ENCODE results near the gene CDH4. TPM values are rescaled to one million over a fixed set of nuclear protein-coding genes. Genes with fewer than 3 reads are reported as not detected.
A peak's percentile ranks its signal among the peaks of the same experiment; 100 is the strongest.

Gene CDH4
- total RNA-seq, 1 donor from 2014 or later = 2.9 TPM

- no peak for TF ChIP-seq EZH2phosphoT487 (IDR thresholded peaks at IDR 0.05)
- TF ChIP-seq, protein P1, sequence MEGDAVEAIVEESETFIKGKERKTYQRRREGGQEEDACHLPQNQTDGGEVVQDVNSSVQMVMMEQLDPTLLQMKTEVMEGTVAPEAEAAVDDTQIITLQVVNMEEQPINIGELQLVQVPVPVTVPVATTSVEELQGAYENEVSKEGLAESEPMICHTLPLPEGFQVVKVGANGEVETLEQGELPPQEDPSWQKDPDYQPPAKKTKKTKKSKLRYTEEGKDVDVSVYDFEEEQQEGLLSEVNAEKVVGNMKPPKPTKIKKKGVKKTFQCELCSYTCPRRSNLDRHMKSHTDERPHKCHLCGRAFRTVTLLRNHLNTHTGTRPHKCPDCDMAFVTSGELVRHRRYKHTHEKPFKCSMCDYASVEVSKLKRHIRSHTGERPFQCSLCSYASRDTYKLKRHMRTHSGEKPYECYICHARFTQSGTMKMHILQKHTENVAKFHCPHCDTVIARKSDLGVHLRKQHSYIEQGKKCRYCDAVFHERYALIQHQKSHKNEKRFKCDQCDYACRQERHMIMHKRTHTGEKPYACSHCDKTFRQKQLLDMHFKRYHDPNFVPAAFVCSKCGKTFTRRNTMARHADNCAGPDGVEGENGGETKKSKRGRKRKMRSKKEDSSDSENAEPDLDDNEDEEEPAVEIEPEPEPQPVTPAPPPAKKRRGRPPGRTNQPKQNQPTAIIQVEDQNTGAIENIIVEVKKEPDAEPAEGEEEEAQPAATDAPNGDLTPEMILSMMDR (IDR thresholded peaks at IDR 0.05) = no peak
- TF ChIP-seq EZH2 (IDR thresholded peaks at IDR 0.05) = no peak
- no peaks in the 10 kb centered on the region for H3K36me3 Mint-ChIP-seq
- peaks cover 31% of the 10 kb centered on the region for H3K4me1 Mint-ChIP-seq
- Histone ChIP-seq H3K36me3 (no peaks in the 10 kb centered on the region), H3K27ac (no peak overlapping the region), H3K27me3 (no peaks in the 10 kb centered on the region), H3K4me3 (no peak overlapping the region), H4K20me1 (ENCODE audit: low read depth) (no peaks in the 10 kb centered on the region), H3K9me3 (ENCODE audit: low read depth) (no peaks in the 10 kb centered on the region), H3K9ac (no peak overlapping the region), H2AFZ (replicated peaks) (no peak overlapping the region), H3F3A (ENCODE audit: low read depth) (no peaks in the 10 kb centered on the region), H3K79me2 (ENCODE audit: low read depth) (no peaks in the 10 kb centered on the region), H3K4me2 (no peak overlapping the region), H3K4me1 (peaks cover 20% of the 10 kb centered on the region)
- H3K27ac Mint-ChIP-seq = no peak overlapping the region
- DNase-seq (ENCODE audit: low spot score) = no peak
- peaks cover 2% of the 10 kb centered on the region for H3K27me3 Mint-ChIP-seq (ENCODE audit: insufficient read depth, low read depth)
- H3K9me3 Mint-ChIP-seq = no peaks in the 10 kb centered on the region
- no peak overlapping the region for H3K4me3 Mint-ChIP-seq
Measured at GRCh38 chr20:61490721-61491120, 238.7 kb downstream of the CDH4 start.

DNA sequence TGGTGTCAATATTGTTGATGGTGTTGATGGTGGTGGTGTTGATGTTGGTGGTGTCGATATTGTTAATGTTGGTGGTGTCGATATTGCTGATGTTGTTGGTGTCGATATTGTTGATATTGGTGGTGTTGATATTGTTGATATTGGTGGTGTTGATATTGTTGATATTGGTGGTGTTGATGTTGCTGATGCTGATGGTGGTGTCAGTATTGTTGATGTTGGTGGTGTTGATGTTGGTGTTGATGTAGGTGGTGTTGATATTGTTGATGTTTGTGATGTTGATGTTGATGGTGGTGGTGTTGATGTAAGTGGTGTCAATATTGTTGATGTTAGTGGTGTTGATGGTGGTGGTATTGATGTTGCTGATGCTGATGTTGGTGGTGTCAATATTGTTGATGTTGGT, 240.0 kb downstream of the CDH4 start:
- Histone ChIP-seq H3K79me2 (ENCODE audit: low read depth) (no peaks in the 10 kb centered on the region), H3K27ac (no peak overlapping the region), H3F3A (ENCODE audit: low read depth) (no peaks in the 10 kb centered on the region), H3K4me3 (no peak overlapping the region), H2AFZ (replicated peaks) (no peak overlapping the region), H3K9ac (no peak overlapping the region), H3K4me2 (no peak overlapping the region), H4K20me1 (ENCODE audit: low read depth) (no peaks in the 10 kb centered on the region), H3K4me1 (peaks cover 27% of the 10 kb centered on the region), H3K27me3 (no peaks in the 10 kb centered on the region), H3K36me3 (no peaks in the 10 kb centered on the region), H3K9me3 (ENCODE audit: low read depth) (no peaks in the 10 kb centered on the region)
- peaks cover 2% of the 10 kb centered on the region for H3K27me3 Mint-ChIP-seq (ENCODE audit: insufficient read depth, low read depth)
- no peak overlapping the region for H3K27ac Mint-ChIP-seq
- H3K4me3 Mint-ChIP-seq = no peak overlapping the region
- TF ChIP-seq EZH2 (IDR thresholded peaks at IDR 0.05) (no peak), EZH2phosphoT487 (IDR thresholded peaks at IDR 0.05) (no peak)
- TF ChIP-seq, protein P1 (IDR thresholded peaks at IDR 0.05) = no peak
- H3K4me1 Mint-ChIP-seq = peaks cover 36% of the 10 kb centered on the region
- no peak for DNase-seq (ENCODE audit: low spot score)
- H3K9me3 Mint-ChIP-seq = no peaks in the 10 kb centered on the region
- no peaks in the 10 kb centered on the region for H3K36me3 Mint-ChIP-seq

DNA sequence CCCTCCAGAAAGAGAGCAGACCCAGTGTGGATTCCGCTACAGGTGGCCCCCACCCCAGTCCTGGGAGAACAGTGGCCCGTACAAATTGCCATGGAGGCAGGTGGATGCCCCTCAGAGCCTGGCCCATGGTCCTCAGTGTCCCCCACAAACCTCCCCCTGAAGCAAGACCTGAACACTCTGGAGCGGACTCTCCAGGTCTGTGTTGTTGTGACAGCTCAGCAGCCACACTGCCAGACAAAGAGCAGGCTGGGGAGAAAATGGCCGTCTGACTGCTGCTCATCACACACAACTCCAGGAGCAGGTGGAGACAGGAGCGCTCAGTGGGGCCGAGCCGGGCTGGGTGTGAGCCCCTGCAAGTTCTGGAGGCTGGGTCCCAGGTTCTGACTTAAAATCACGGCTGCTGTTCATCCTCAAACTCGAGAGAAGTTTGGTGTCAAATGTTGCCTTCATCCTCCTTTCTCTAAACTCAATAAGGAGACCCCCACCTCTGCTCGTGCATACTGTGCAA, 241.8 kb downstream of the CDH4 start:
- no peak for DNase-seq (ENCODE audit: low spot score)
- H4K20me1 ChIP-seq (ENCODE audit: low read depth) = no peaks in the 10 kb centered on the region
- no peak overlapping the region for H3K27ac ChIP-seq
- TF ChIP-seq EZH2 (IDR thresholded peaks at IDR 0.05) (no peak), EZH2phosphoT487 (IDR thresholded peaks at IDR 0.05) (no peak)
- TF ChIP-seq, protein P1 (IDR thresholded peaks at IDR 0.05) = no peak
- H3K4me2 ChIP-seq = no peak overlapping the region
- peak overlapping the region; percentile 59 for H3K27ac Mint-ChIP-seq
- no peaks in the 10 kb centered on the region for H3K79me2 ChIP-seq (ENCODE audit: low read depth)
- H3K4me1 Mint-ChIP-seq = peaks cover 21% of the 10 kb centered on the region
- no peaks in the 10 kb centered on the region for H3K36me3 Mint-ChIP-seq
- H3K27me3 ChIP-seq = peaks cover 5% of the 10 kb centered on the region
- no peak overlapping the region for H3K4me3 ChIP-seq
- no peaks in the 10 kb centered on the region for H3F3A ChIP-seq (ENCODE audit: low read depth)
- no peak overlapping the region for H3K9ac ChIP-seq
- peaks cover 2% of the 10 kb centered on the region for H3K27me3 Mint-ChIP-seq (ENCODE audit: insufficient read depth, low read depth)
- peak overlapping the region; percentile 34 for H2AFZ ChIP-seq (replicated peaks)
- peaks cover 22% of the 10 kb centered on the region for H3K4me1 ChIP-seq
- no peak overlapping the region for H3K4me3 Mint-ChIP-seq
- H3K9me3 ChIP-seq (ENCODE audit: low read depth) = no peaks in the 10 kb centered on the region
- no peaks in the 10 kb centered on the region for H3K9me3 Mint-ChIP-seq
- H3K36me3 ChIP-seq = no peaks in the 10 kb centered on the region

All from neural progenitor cell (in vitro differentiated cells).